Measurements from ENCODE around the gene PI16. TPM values are rescaled to one million over a fixed set of nuclear protein-coding genes. Genes with fewer than 3 reads are reported as not detected.

The PI16 gene
- total and polyA plus RNA-seq, 2 donors (not counting 3 experiments of a cell fraction or from before 2014, with no cell fraction given) = 0.14 TPM; not detected in 1

GRCh38 chr6:36985808-36986703 is 31.5 kb downstream of the PI16 start, which contains the start of gene MTCH1:
TSS of gene MTCH1 (minus strand) at chr6:36986196. CDS start at chr6:36986173, 23 bp downstream.
- no TSS peak for BruUV-seq (replicated peaks)
- DNase-seq (ENCODE audit: low read depth, low spot score) (peak; percentile 86), FAIRE-seq (peak; percentile 84)
- Histone ChIP-seq H4K20me1 (replicated peaks; ENCODE audit: control insufficient read depth, extremely low read depth, insufficient read depth, low read length) (peaks cover 3% of the 10 kb centered on the region), H3K9ac (replicated peaks; ENCODE audit: extremely low read depth, insufficient read depth, low read length) (peak within 1 kb of the TSS; percentile 97), H3K9me1 (replicated peaks; ENCODE audit: control insufficient read depth, extremely low read depth, insufficient read depth, low read length) (no peaks in the 10 kb centered on the region), H3K4me2 (ENCODE audit: insufficient read depth, low read length) (peak within 1 kb of the TSS; percentile 80), H3K4me1 (ENCODE audit: control insufficient read depth, extremely low read depth, insufficient read depth, low read length) (peaks cover 29% of the 10 kb centered on the region), H3K27me3 (ENCODE audit: control insufficient read depth in 2 of 2, insufficient read depth in 2 of 2, low read length in 2 of 2) (peaks cover 0 to 5% of the 10 kb centered on the region in 2 experiments), H2AFZ (ENCODE audit: low read depth, low read length) (peak within 1 kb of the TSS; percentile 49), H3K4me3 (replicated peaks in 1 of 3; ENCODE audit: insufficient read depth in 1 of 3, low read depth in 1 of 3, low read length in 3 of 3) (peak within 1 kb of the TSS; percentile 71 to 95 (median 87)), H3K36me3 (ENCODE audit: control insufficient read depth in 2 of 2, extremely low read depth in 1 of 2, insufficient read depth in 2 of 2, low read length in 2 of 2) (peaks cover 0 to 4% of the 10 kb centered on the region in 2 experiments), H3K9me3 (replicated peaks; ENCODE audit: control insufficient read depth, insufficient read depth, low read length) (no peaks in the 10 kb centered on the region), H3K27ac (ENCODE audit: insufficient read depth, low read depth, low read length) (peak within 1 kb of the TSS; percentile 71), H3K79me2 (ENCODE audit: control insufficient read depth, insufficient read depth, low read length) (peaks cover 49% of the 10 kb centered on the region)
- intact Hi-C loops (cut with micrococcal nuclease) = loop anchor here (1.0 to 10.0 kb wide), 3 partner anchors 32 to 221 kb away; no protein-coding TSS in a partner anchor
- POLR2A ChIA-PET = interaction anchor here (1.0 to 1.3 kb wide), 4 partner anchors 21 to 111 kb away, joined by 3 to 6 read pairs (median 4); partner anchors contain the start of gene PPIL1
- CTCF ChIA-PET = interaction anchor here (0.9 to 1.7 kb wide), 9 partner anchors 8 to 224 kb away, joined by 3 to 14 read pairs (median 5); partner anchors contain the start of gene C6orf89
- dilution Hi-C loops (cut with MboI; ENCODE audit: extremely low pct_ligation_motif_present, low sequenced_read_pairs) = no loop called here
- TF ChIP-seq MAX (IDR thresholded peaks at IDR 0.05; ENCODE audit: insufficient read depth, insufficient read length) (peak; percentile 94), POLR2A (IDR thresholded peaks at IDR 0.05; ENCODE audit: low read depth, low read length) (peak; percentile 97), JUN (IDR thresholded peaks at IDR 0.05; ENCODE audit: borderline replicate concordance, insufficient read depth, insufficient read length, low read depth) (no peak), EZH2 (IDR thresholded peaks at IDR 0.05; ENCODE audit: borderline replicate concordance, low read depth, low read length, severe bottlenecking) (no peak), POLR2AphosphoS5 (IDR thresholded peaks at IDR 0.05; ENCODE audit: insufficient read depth, low read depth, low read length) (peak; percentile 98), GATA2 (IDR thresholded peaks at IDR 0.05; ENCODE audit: insufficient read depth, insufficient read length, low read depth, low read length) (no peak)
